ENCODE measurements around the gene PLXNA2.

Gene PLXNA2

GRCh38 chr1:208242941-208243526 is 1.1 kb downstream of the PLXNA2 start:
- TF ChIP-seq TAF1 (IDR thresholded peaks at IDR 0.05; ENCODE audit: borderline replicate concordance, insufficient read depth, low read length): no peak
- TF ChIP-seq, protein P1, sequence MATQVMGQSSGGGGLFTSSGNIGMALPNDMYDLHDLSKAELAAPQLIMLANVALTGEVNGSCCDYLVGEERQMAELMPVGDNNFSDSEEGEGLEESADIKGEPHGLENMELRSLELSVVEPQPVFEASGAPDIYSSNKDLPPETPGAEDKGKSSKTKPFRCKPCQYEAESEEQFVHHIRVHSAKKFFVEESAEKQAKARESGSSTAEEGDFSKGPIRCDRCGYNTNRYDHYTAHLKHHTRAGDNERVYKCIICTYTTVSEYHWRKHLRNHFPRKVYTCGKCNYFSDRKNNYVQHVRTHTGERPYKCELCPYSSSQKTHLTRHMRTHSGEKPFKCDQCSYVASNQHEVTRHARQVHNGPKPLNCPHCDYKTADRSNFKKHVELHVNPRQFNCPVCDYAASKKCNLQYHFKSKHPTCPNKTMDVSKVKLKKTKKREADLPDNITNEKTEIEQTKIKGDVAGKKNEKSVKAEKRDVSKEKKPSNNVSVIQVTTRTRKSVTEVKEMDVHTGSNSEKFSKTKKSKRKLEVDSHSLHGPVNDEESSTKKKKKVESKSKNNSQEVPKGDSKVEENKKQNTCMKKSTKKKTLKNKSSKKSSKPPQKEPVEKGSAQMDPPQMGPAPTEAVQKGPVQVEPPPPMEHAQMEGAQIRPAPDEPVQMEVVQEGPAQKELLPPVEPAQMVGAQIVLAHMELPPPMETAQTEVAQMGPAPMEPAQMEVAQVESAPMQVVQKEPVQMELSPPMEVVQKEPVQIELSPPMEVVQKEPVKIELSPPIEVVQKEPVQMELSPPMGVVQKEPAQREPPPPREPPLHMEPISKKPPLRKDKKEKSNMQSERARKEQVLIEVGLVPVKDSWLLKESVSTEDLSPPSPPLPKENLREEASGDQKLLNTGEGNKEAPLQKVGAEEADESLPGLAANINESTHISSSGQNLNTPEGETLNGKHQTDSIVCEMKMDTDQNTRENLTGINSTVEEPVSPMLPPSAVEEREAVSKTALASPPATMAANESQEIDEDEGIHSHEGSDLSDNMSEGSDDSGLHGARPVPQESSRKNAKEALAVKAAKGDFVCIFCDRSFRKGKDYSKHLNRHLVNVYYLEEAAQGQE (IDR thresholded peaks at IDR 0.05; ENCODE audit: insufficient read depth in 1 of 2, low read depth in 2 of 2, low read length in 2 of 2): no peak
- no peak for TF ChIP-seq POLR2AphosphoS5 (IDR thresholded peaks at IDR 0.05; ENCODE audit: low read depth, low read length)
- TF ChIP-seq FOXP2 (optimal IDR thresholded peaks at IDR 0.05; ENCODE audit: borderline replicate concordance, extremely low read depth, extremely low read length, insufficient read depth): no peak
- TF ChIP-seq SIN3A (IDR thresholded peaks at IDR 0.05; ENCODE audit: borderline replicate concordance, insufficient read depth, low read length): no peak

DNA sequence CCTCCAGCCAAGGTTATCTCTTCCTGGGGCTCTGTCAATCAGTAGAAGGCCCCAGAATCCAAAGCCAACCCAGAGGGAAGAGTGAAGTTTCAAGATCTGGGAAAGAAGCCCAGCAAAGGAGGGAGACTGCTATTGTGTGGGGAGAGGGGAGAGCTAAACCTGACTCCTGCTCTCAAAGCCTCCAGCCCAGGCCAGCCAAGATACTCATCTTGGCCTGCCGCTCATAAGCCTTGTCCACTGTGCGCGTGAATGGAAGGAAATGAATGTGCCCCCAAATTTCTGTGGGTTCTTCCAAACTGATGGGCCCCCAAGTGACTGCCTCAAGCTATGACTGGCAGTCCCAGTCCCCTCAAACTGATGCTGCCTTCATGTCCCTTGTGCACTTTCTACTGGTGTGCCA is 2.0 kb downstream of the PLXNA2 start:
- TF ChIP-seq, protein P1 (IDR thresholded peaks at IDR 0.05; ENCODE audit: insufficient read depth in 1 of 2, low read depth in 2 of 2, low read length in 2 of 2): no peak
- no peak for TF ChIP-seq TAF1 (IDR thresholded peaks at IDR 0.05; ENCODE audit: borderline replicate concordance, insufficient read depth, low read length)

DNA sequence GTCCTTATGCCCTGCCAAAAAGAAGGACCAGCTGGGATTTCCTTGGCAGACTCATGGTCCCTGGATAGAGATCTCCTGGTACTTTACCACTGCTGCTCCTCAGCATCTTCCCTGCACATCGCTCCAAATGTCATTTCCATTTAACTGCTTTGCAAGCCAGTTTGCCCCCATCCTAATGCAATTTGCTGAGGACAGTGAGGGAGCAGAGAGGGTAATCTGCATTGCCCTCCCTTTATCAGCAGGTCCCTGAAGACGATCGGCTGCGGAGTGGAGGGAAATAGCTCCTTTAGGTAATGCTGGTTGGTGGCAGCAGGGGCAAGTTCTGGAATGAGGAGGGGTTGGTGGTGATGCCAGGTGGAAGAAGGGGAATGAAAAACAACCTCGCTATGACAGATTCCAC is 2.7 kb downstream of the PLXNA2 start:
- TF ChIP-seq SIN3A (IDR thresholded peaks at IDR 0.05; ENCODE audit: borderline replicate concordance, insufficient read depth, low read length) (no peak), TAF1 (IDR thresholded peaks at IDR 0.05; ENCODE audit: borderline replicate concordance, insufficient read depth, low read length) (no peak), POLR2AphosphoS5 (IDR thresholded peaks at IDR 0.05; ENCODE audit: low read depth, low read length) (no peak)
- TF ChIP-seq, protein P1 (IDR thresholded peaks at IDR 0.05; ENCODE audit: insufficient read depth in 1 of 2, low read depth in 2 of 2, low read length in 2 of 2): no peak

GRCh38 chr1:208240662-208241355 is 3.4 kb downstream of the PLXNA2 start:
- no peak for TF ChIP-seq SIN3A (IDR thresholded peaks at IDR 0.05; ENCODE audit: borderline replicate concordance, insufficient read depth, low read length)
- TF ChIP-seq FOXP2 (optimal IDR thresholded peaks at IDR 0.05; ENCODE audit: borderline replicate concordance, extremely low read depth, extremely low read length, insufficient read depth): no peak
- no peak for TF ChIP-seq TAF1 (IDR thresholded peaks at IDR 0.05; ENCODE audit: borderline replicate concordance, insufficient read depth, low read length)
- TF ChIP-seq, protein P1 (IDR thresholded peaks at IDR 0.05; ENCODE audit: insufficient read depth in 1 of 2, low read depth in 2 of 2, low read length in 2 of 2): no peak
- TF ChIP-seq POLR2AphosphoS5 (IDR thresholded peaks at IDR 0.05; ENCODE audit: low read depth, low read length): no peak
